ENCODE results near the gene DGCR2. TPM values are rescaled to one million over a fixed set of nuclear protein-coding genes. Genes with fewer than 3 reads are reported as not detected.

DGCR2 gene
- total RNA-seq, 2 experiments from 2014 or later = 31.9 to 35.5 TPM

GRCh38 chr22:19114984-19115552 is 7.1 kb downstream of the DGCR2 start:
- Histone ChIP-seq H3K4me1 (ENCODE audit: insufficient read depth, low read length) (peaks cover 80% of the 10 kb centered on the region), H3K27me3 (ENCODE audit: control insufficient read depth in 1 of 2, insufficient read depth in 2 of 2, low read length in 2 of 2) (no peaks in the 10 kb centered on the region), H3K9me3 (ENCODE audit: control insufficient read depth in 1 of 2, insufficient read depth in 1 of 2, low read length in 2 of 2) (no peaks in the 10 kb centered on the region), H3K27ac (ENCODE audit: low read depth in 1 of 2, low read length in 2 of 2) (no peak overlapping the region), H3K4me3 (ENCODE audit: low read length) (no peak overlapping the region), H3K36me3 (ENCODE audit: insufficient read depth, low read length) (peaks cover 31% of the 10 kb centered on the region)
- Mint-ChIP-seq H3K9me3 (no peaks in the 10 kb centered on the region), H3K27me3 (no peaks in the 10 kb centered on the region), H3K4me1 (ENCODE audit: low read depth) (peaks cover 83% of the 10 kb centered on the region), H3K4me3 (peak overlapping the region; percentile 12), H3K27ac (peak overlapping the region; percentile 56), H3K36me3 (ENCODE audit: low read depth) (peaks cover 24% of the 10 kb centered on the region)
- ChIA-PET CTCF (interaction anchor here (1.4 to 1.6 kb wide), 3 partner anchors 8 to 29 kb away, joined by 4 to 6 read pairs (median 5); partner anchors contain the start of genes ESS2 and TSSK2), POLR2A (interaction anchor here (0.8 to 1.0 kb wide), 2 partner anchors 30 to 316 kb away, joined by 3 to 5 read pairs; partner anchors contain the start of genes ESS2 and HIRA)
- intact Hi-C loops (cut with DNase I, micrococcal nuclease) = no loop called here
- no peak for ATAC-seq (ENCODE audit: poor library complexity)
- no peak for TF ChIP-seq CTCF (IDR thresholded peaks at IDR 0.05)
- no peak for DNase-seq

- H3K4me3 ChIP-seq (ENCODE audit: low read length) = no peak overlapping the region
- H3K27ac Mint-ChIP-seq = no peak overlapping the region
- POLR2A ChIA-PET = no interaction called here
- DNase-seq = no peak
- no peaks in the 10 kb centered on the region for H3K9me3 ChIP-seq (ENCODE audit: control insufficient read depth in 1 of 2, insufficient read depth in 1 of 2, low read length in 2 of 2)
- no peaks in the 10 kb centered on the region for H3K27me3 Mint-ChIP-seq
- H3K27me3 ChIP-seq (ENCODE audit: control insufficient read depth in 1 of 2, insufficient read depth in 2 of 2, low read length in 2 of 2) = no peaks in the 10 kb centered on the region
- peaks cover 28% of the 10 kb centered on the region for H3K36me3 Mint-ChIP-seq (ENCODE audit: low read depth)
- CTCF ChIA-PET = no interaction called here
- peaks cover 76% of the 10 kb centered on the region for H3K4me1 ChIP-seq (ENCODE audit: insufficient read depth, low read length)
- H3K4me3 Mint-ChIP-seq = no peak overlapping the region
- no peak for TF ChIP-seq CTCF (IDR thresholded peaks at IDR 0.05)
- intact Hi-C loops (cut with DNase I, micrococcal nuclease) = no loop called here
- no peaks in the 10 kb centered on the region for H3K9me3 Mint-ChIP-seq
- no peak overlapping the region for H3K27ac ChIP-seq (ENCODE audit: low read depth in 1 of 2, low read length in 2 of 2)
- ATAC-seq (ENCODE audit: poor library complexity) = no peak
- H3K4me1 Mint-ChIP-seq (ENCODE audit: low read depth) = peaks cover 83% of the 10 kb centered on the region
- peaks cover 27% of the 10 kb centered on the region for H3K36me3 ChIP-seq (ENCODE audit: insufficient read depth, low read length)
Observed at GRCh38 chr22:19113429-19113828, 8.8 kb downstream of the DGCR2 start.

GRCh38 chr22:19111584-19111983 is 10.6 kb downstream of the DGCR2 start:
- Mint-ChIP-seq H3K4me3 (no peak overlapping the region), H3K27me3 (no peaks in the 10 kb centered on the region), H3K27ac (peak overlapping the region; percentile 86), H3K4me1 (ENCODE audit: low read depth) (peaks cover 84% of the 10 kb centered on the region), H3K36me3 (ENCODE audit: low read depth) (peaks cover 20% of the 10 kb centered on the region), H3K9me3 (no peaks in the 10 kb centered on the region)
- peak overlapping the region; percentile 85 to 90 for H3K27ac ChIP-seq (ENCODE audit: low read depth in 1 of 2, low read length in 2 of 2)
- POLR2A ChIA-PET = interaction anchor here (0.8 to 3.7 kb wide), 3 partner anchors 9 to 41 kb away, joined by 3 to 79 read pairs (median 25); partner anchors contain the start of genes DGCR2 and ESS2
- no peak overlapping the region for H3K4me3 ChIP-seq (ENCODE audit: low read length)
- no peaks in the 10 kb centered on the region for H3K9me3 ChIP-seq (ENCODE audit: control insufficient read depth in 1 of 2, insufficient read depth in 1 of 2, low read length in 2 of 2)
- CTCF ChIA-PET = interaction anchor here (2.4 to 2.5 kb wide), 2 partner anchors 10 to 33 kb away, joined by 19 read pairs; partner anchors contain the start of genes DGCR2 and ESS2
- H3K36me3 ChIP-seq (ENCODE audit: insufficient read depth, low read length) = peaks cover 18% of the 10 kb centered on the region
- DNase-seq (no peak), ATAC-seq (ENCODE audit: poor library complexity) (no peak)
- intact Hi-C loops (cut with DNase I, micrococcal nuclease) = no loop called here
- H3K27me3 ChIP-seq (ENCODE audit: control insufficient read depth in 1 of 2, insufficient read depth in 2 of 2, low read length in 2 of 2) = no peaks in the 10 kb centered on the region
- TF ChIP-seq CTCF (IDR thresholded peaks at IDR 0.05) = no peak
- peaks cover 75% of the 10 kb centered on the region for H3K4me1 ChIP-seq (ENCODE audit: insufficient read depth, low read length)
